H1 (cell line): ENCODE results near the gene KPNA1. TPM values are rescaled to one million over a fixed set of nuclear protein-coding genes. Genes with fewer than 3 reads are reported as not detected.

Source experiments
- CTCF ChIA-PET: fragments of 300-600 bp; sonication (Branson Sonifier 250); formaldehyde crosslinking; loops from one replicate; lab custom pipeline; 2021; ENCODE audit not compliant: partially characterized antibody; lab: Charles Lee
- POLR2A ChIA-PET: fragments of 300-600 bp; sonication (Branson Sonifier 250); formaldehyde crosslinking; loops from one replicate; lab custom pipeline; 2021; ENCODE audit warnings: inconsistent platforms; ENCODE audit not compliant: partially characterized antibody; lab: Charles Lee
- DNase-seq, 2 experiments: peaks; one replicate each; pipeline versions ENCODE4 v3.0.0 to v3.0.0-alpha.2; 2010 to 2022; ENCODE audit warnings: low spot score in 2 of 2, low read depth in 1 of 2, mixed read lengths in 1 of 2
- FAIRE-seq: peaks from 2 replicates; lab custom pipeline; 2011; peaks lifted over from hg19 to GRCh38; lab: Jason Lieb, UNC
- H2AFZ ChIP-seq: 2 replicates; pipeline ENCODE4 v1.8.1; 2012; ENCODE audit warnings: low read length, inconsistent platforms
- H2AK5ac ChIP-seq: 2 replicates; pipeline ENCODE4 v1.6.1; 2013; ENCODE audit warnings: low read depth, low read length
- H2BK120ac ChIP-seq: replicated peaks from 2 replicates; pipeline ENCODE3; 2013; ENCODE audit warnings: low read depth, low read length, inconsistent platforms
- H2BK12ac ChIP-seq: 2 replicates; pipeline ENCODE4 v1.6.1; 2013; ENCODE audit warnings: low read depth, low read length
- H2BK15ac ChIP-seq: 2 replicates; pipeline ENCODE4 v1.6.1; 2013; ENCODE audit warnings: low read length
- H2BK20ac ChIP-seq: 2 replicates; pipeline ENCODE4 v1.6.1; 2013; ENCODE audit warnings: low read length
- H2BK5ac ChIP-seq: 2 replicates; pipeline ENCODE4 v1.6.1; 2013; ENCODE audit warnings: low read depth, low read length
- H3K14ac ChIP-seq: 2 replicates; pipeline ENCODE4 v1.6.1; 2013; ENCODE audit warnings: inconsistent platforms; ENCODE audit not compliant: insufficient read length
- H3K18ac ChIP-seq: 2 replicates; pipeline ENCODE4 v1.6.1; 2013; ENCODE audit warnings: low read length; ENCODE audit errors: extremely low read depth
- H3K23ac ChIP-seq: 2 replicates; pipeline ENCODE4 v1.6.1; 2013; ENCODE audit warnings: inconsistent platforms; ENCODE audit not compliant: insufficient read length
- H3K23me2 ChIP-seq: 2 replicates; pipeline ENCODE4 v1.6.1; 2013; ENCODE audit warnings: low read depth, low read length
- H3K27ac ChIP-seq: 2 replicates; pipeline ENCODE4 v1.6.1; 2011; ENCODE audit warnings: low read depth, low read length, inconsistent platforms
- H3K27me3 ChIP-seq, 4 experiments: replicated peaks in 1 of 4; 1 replicate in 1 of 4; 2 replicates in 3 of 4; pipeline versions ENCODE4 v1.6.1 to v1.8.1; 2011 to 2013; ENCODE audit warnings: low read length in 3 of 4, mild to moderate bottlenecking in 3 of 4, inconsistent platforms in 2 of 4, mixed read lengths in 2 of 4, moderate library complexity in 1 of 4; ENCODE audit not compliant: control insufficient read depth in 3 of 4, insufficient read depth in 3 of 4; ENCODE audit errors: extremely low read depth in 1 of 4
- H3K36me3 ChIP-seq, 4 experiments: 2 replicates each; pipeline versions ENCODE4 v1.6.1 to v1.8.1; 2011 to 2013; ENCODE audit warnings: mild to moderate bottlenecking in 4 of 4, low read length in 3 of 4, moderate library complexity in 2 of 4, control low read depth in 1 of 4, inconsistent platforms in 1 of 4; ENCODE audit not compliant: insufficient read depth in 4 of 4, control insufficient read depth in 2 of 4
- H3K4ac ChIP-seq: replicated peaks from 2 replicates; pipeline ENCODE3; 2013; ENCODE audit warnings: low read length, low read depth, mixed read lengths, inconsistent platforms; ENCODE audit not compliant: insufficient read length
- H3K4me1 ChIP-seq, 4 experiments: replicated peaks in 1 of 4; 1 replicate in 1 of 4; 2 replicates in 3 of 4; pipeline versions ENCODE4 v1.6.1 to v1.8.1; 2011 to 2013; ENCODE audit warnings: low read length in 3 of 4, inconsistent platforms in 2 of 4, mixed read lengths in 1 of 4; ENCODE audit not compliant: insufficient read depth in 4 of 4, control insufficient read depth in 3 of 4
- H3K4me2 ChIP-seq, 2 experiments: 2 replicates each; pipeline versions ENCODE4 v1.6.1 to v1.8.1; 2011 to 2013; ENCODE audit warnings: low read depth in 2 of 2, low read length in 2 of 2, control low read depth in 1 of 2, inconsistent platforms in 1 of 2, mild to moderate bottlenecking in 1 of 2; ENCODE audit not compliant: insufficient read depth in 1 of 2
- H3K4me3 ChIP-seq, 4 experiments: fragments of 200-600, 300-600 bp in 1 of 4; sonication (generic), shearing (Covaris generic), sonication (Bioruptor Twin) in 1 of 4; 2 replicates each; pipeline versions ENCODE4 v1.5.1 to v1.8.1; 2011 to 2016; ENCODE audit warnings: low read length in 4 of 4, low read depth in 3 of 4, control low read depth in 2 of 4, inconsistent platforms in 2 of 4, mild to moderate bottlenecking in 2 of 4, mixed read lengths in 1 of 4, moderate library complexity in 1 of 4; ENCODE audit not compliant: insufficient read depth in 2 of 4; ENCODE audit errors: extremely low read depth in 1 of 4
- H3K56ac ChIP-seq: replicated peaks from 2 replicates; pipeline ENCODE3; 2013; ENCODE audit warnings: low read depth, mild to moderate bottlenecking, mixed read lengths, low read length, inconsistent platforms; ENCODE audit not compliant: insufficient read length
- H3K79me1 ChIP-seq: 2 replicates; pipeline ENCODE4 v1.6.1; 2013; ENCODE audit warnings: low read depth, low read length, control low read depth
- H3K79me2 ChIP-seq, 2 experiments: 2 replicates each; pipeline versions ENCODE4 v1.6.1 to v1.8.1; 2012 to 2013; ENCODE audit warnings: low read length in 2 of 2, mild to moderate bottlenecking in 2 of 2, inconsistent platforms in 1 of 2; ENCODE audit not compliant: insufficient read depth in 2 of 2, control insufficient read depth in 1 of 2
- H3K9ac ChIP-seq, 4 experiments: replicated peaks in 1 of 4; 1 replicate in 1 of 4; 2 replicates in 3 of 4; pipeline versions ENCODE4 v1.6.1 to v1.8.1; 2011 to 2013; ENCODE audit warnings: low read depth in 3 of 4, low read length in 3 of 4, control low read depth in 2 of 4, mild to moderate bottlenecking in 2 of 4, moderate library complexity in 2 of 4, inconsistent platforms in 1 of 4; ENCODE audit errors: extremely low read depth in 1 of 4
- H3K9me3 ChIP-seq, 2 experiments: 2 replicates each; pipeline versions ENCODE4 v1.6.1 to v1.8.1; 2012 to 2013; ENCODE audit warnings: mild to moderate bottlenecking in 2 of 2, moderate library complexity in 2 of 2, control low read depth in 1 of 2, inconsistent platforms in 1 of 2, low read depth in 1 of 2, low read length in 1 of 2, mixed read lengths in 1 of 2; ENCODE audit not compliant: insufficient read depth in 2 of 2
- H4K20me1 ChIP-seq, 2 experiments: replicated peaks in 1 of 2; 2 replicates each; pipeline versions ENCODE3 to v1.8.1; 2011 to 2013; ENCODE audit warnings: inconsistent platforms in 2 of 2, low read length in 2 of 2, mild to moderate bottlenecking in 1 of 2; ENCODE audit not compliant: insufficient read depth in 2 of 2, control insufficient read depth in 1 of 2
- H4K5ac ChIP-seq: 2 replicates; pipeline ENCODE4 v1.6.1; 2013; ENCODE audit warnings: low read length, low read depth, mixed read lengths, inconsistent platforms; ENCODE audit not compliant: insufficient read length
- H4K8ac ChIP-seq: 2 replicates; pipeline ENCODE4 v1.8.0; 2013; ENCODE audit warnings: mild to moderate bottlenecking, moderate library complexity, low read length, inconsistent platforms; ENCODE audit not compliant: insufficient read depth; ENCODE audit errors: extremely low read depth
- H4K91ac ChIP-seq: replicated peaks from 2 replicates; pipeline ENCODE3; 2013; ENCODE audit warnings: low read length, mixed read lengths, inconsistent platforms; ENCODE audit not compliant: insufficient read length
- BRCA1 ChIP-seq: IDR thresholded peaks from 2 replicates; pipeline ENCODE4 v1.6.1; 2012; ENCODE audit warnings: low read depth, low read length, improper control_type of control experiment
- CREB1 ChIP-seq: IDR thresholded peaks from 2 replicates; pipeline ENCODE4 v1.6.1; 2012; ENCODE audit warnings: inconsistent platforms
- EGR1 ChIP-seq: IDR thresholded peaks from 2 replicates; pipeline ENCODE4 v1.6.1; 2011; ENCODE audit warnings: low read depth, low read length, borderline replicate concordance
- RAD21 ChIP-seq, 2 experiments: IDR thresholded peaks in 1 of 2; conservative IDR thresholded peaks in 1 of 2; 2 replicates each; pipeline ENCODE4 v1.6.1; 2011; ENCODE audit warnings: low read depth in 2 of 2, low read length in 2 of 2, improper control_type of control experiment in 1 of 2, inconsistent platforms in 1 of 2, mild to moderate bottlenecking in 1 of 2, moderate library complexity in 1 of 2
- TAF1 ChIP-seq: IDR thresholded peaks from 2 replicates; pipeline ENCODE4 v1.6.1; 2011; ENCODE audit warnings: mild to moderate bottlenecking, low read depth, low read length
- TBP ChIP-seq: IDR thresholded peaks from 2 replicates; pipeline ENCODE4 v1.6.1; 2011; ENCODE audit warnings: low read depth, low read length, improper control_type of control experiment
- ZNF274 ChIP-seq: IDR thresholded peaks from 2 replicates; pipeline ENCODE4 v1.7.0; 2012; ENCODE audit warnings: low read length, borderline replicate concordance; ENCODE audit errors: extremely low read depth
- WGBS, 2 experiments: shearing (Covaris generic) in 1 of 2; methylation state at CpG; one replicate each; pipeline versions ENCODE4 v1.1.6 to v1.1.7; 2013 to 2015; ENCODE audit warnings: low lambda C conversion rate in 2 of 2, mixed read lengths in 2 of 2, inconsistent platforms in 1 of 2, low coverage in 1 of 2, missing lambda C conversion rate in 1 of 2; ENCODE audit not compliant: insufficient replicate concordance in 2 of 2, insufficient coverage in 1 of 2, insufficient read length in 1 of 2; ENCODE audit errors: extremely low coverage in 1 of 2, missing lambda C conversion rate in 1 of 2; 5-methylcytosine and 5-hydroxymethylcytosine counted together
- long read RNA-seq, 2 experiments: library from RNA in 1 of 2; library from capped mRNA in 1 of 2; stranded (forward); transcript quantifications; one replicate each; pipeline ENCODE4 v2.0.0, GENCODE V29; 2021; ENCODE audit warnings: inconsistent platforms in 1 of 2
- polyA minus RNA-seq, 3 experiments: library from RNA; depleted of rRNA, polyadenylated mRNA; stranded (reverse); fragments of >200 nt; gene quantifications; 1 replicate in 2 of 3; 2 replicates in 1 of 3; pipeline ENCODE4 v1.2.3, GENCODE V29; 2011
- polyA plus RNA-seq, 7 experiments: library from polyadenylated mRNA; depleted of rRNA in 3 of 7; stranded (reverse) in 5 of 7; unstranded in 2 of 7; fragments of >200 nt in 5 of 7; fragments of 200-250 nt in 2 of 7; gene quantifications; 1 replicate in 5 of 7; 2 replicates in 1 of 7; 4 replicates in 1 of 7; pipeline versions ENCODE4 v1.2.1 to v1.2.3, GENCODE V29; 2011 to 2013; ENCODE audit warnings: missing spikeins in 2 of 7, mixed read lengths in 2 of 7
- total RNA-seq: library from RNA; stranded (reverse); fragmentation: NEBNext Ultra II Directional; extraction: Animal tissue kit (Norgen Biotek cat#: 25700); gene quantifications from 2 replicates; pipeline ENCODE4 v1.2.1, GENCODE V29; 2021

KPNA1 gene
- total RNA-seq (59.0 and 63.0 TPM in 2 replicates), polyA plus RNA-seq (2011; rRNA removed) (12.2 and 14.8 TPM in 2 replicates), polyA minus RNA-seq (2011; rRNA and poly(A)+ RNA removed) (38.1 and 61.2 TPM in 2 replicates)
- polyA plus RNA-seq (2011; cell fraction: cytosol; rRNA removed), result 18.2 TPM
- 17.5 TPM for polyA plus RNA-seq (2011; cell fraction: nucleus; rRNA removed)
- polyA plus RNA-seq (2012, experiment 1 of 2), result 20.4 to 34.8 TPM (median 24.6 TPM) in 4 replicates
- polyA plus RNA-seq (2012, experiment 2 of 2), result 2.1 TPM
- 19.9 TPM for polyA plus RNA-seq (2013, experiment 1 of 2)
- 21.0 TPM for polyA plus RNA-seq (2013, experiment 2 of 2)
- polyA minus RNA-seq (2011; cell fraction: cytosol; rRNA and poly(A)+ RNA removed), result 18.4 TPM
- polyA minus RNA-seq (2011; cell fraction: nucleus; rRNA and poly(A)+ RNA removed), result 24.2 TPM
- long read RNA-seq, experiment 1, full-length matches to known transcripts, result 5 of 28 reads
- long read RNA-seq, experiment 1, partial matches to known transcripts, result 14 of 28 reads
- long read RNA-seq, experiment 1, other reads (novel, unspliced or antisense), result 9 of 28 reads
- long read RNA-seq, experiment 2, full-length matches to known transcripts, result 8 of 14 reads
- long read RNA-seq, experiment 2, partial matches to known transcripts, result 3 of 14 reads
- long read RNA-seq, experiment 2, other reads (novel, unspliced or antisense), result 3 of 14 reads

DNA sequence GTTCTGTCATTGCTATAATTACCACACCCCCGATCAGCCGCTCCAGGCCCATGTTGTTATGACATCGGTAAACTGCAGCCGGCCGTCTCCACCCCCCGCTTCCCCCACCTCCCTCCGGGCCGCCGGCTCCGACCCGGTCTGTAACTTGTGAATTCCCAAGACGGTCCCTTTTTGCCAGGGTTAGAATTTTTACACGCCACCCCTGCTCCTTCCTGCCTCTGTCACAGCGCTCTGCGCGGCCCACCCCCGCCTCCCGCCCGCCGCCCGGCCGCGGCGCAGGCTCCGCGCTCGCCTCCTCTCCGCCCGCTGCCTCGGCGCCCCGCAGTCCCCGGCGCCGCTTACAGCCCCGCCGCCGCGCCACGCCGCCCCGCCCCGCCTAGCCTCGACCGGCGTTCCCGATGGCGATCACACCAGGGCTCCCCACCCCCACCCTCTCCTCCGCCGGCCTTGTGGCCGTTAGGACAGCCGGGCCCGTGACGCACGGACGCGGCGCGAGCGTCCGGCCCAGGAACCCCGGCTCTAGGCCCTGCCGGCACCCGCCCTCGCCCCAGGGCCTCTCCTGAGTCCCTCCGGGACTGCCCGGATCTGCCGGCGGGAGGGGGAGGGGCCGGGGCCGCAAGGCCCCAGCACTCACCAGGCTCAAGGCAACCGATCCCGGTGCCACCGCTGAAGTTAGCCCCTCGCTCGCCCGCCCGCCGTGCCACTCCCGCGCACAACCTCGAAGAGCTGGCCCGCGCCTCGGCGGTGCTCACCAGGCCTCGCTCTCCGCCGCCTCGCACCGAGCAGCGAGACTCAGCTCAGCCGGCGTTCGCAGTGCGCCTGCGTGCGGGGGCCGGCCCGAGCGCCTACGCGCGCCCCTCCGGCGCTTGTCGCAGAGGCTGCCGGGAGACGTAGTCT is at the start of gene KPNA1:
KPNA1 (minus strand) TSS at position 817 of the 897 bp plus-strand sequence. CDS start 18,374 bp downstream, outside the sequence.
- peak within 1 kb of the TSS; percentile 62; the same call in 1 of the 2 replicates for H3K18ac ChIP-seq
- no peaks in the 10 kb centered on the region for H3K27me3 ChIP-seq
- H2BK5ac ChIP-seq, result peak within 1 kb of the TSS; percentile 80; the same call in 1 of the 2 replicates
- peaks cover 0 to 10% (median 2%) of the 10 kb centered on the region in 4 experiments; a peak in 5 of 7 replicates for H3K4me1 ChIP-seq
- peak within 1 kb of the TSS; percentile 70 to 83 for H3K4me2 ChIP-seq
- peak within 1 kb of the TSS; percentile 65 to 92 (median 76) for H3K9ac ChIP-seq
- H4K91ac ChIP-seq, result peak within 1 kb of the TSS; percentile 82
- H3K56ac ChIP-seq, result peak within 1 kb of the TSS; percentile 92
- peak within 1 kb of the TSS; percentile 66 for H3K27ac ChIP-seq
- no peak within 1 kb of the TSS for H2BK12ac ChIP-seq
- H3K79me1 ChIP-seq, result peaks cover 2% of the 10 kb centered on the region; the same call in 1 of the 2 replicates
- peak within 1 kb of the TSS; percentile 85 to 93 (median 90) for H3K4me3 ChIP-seq
- ChIA-PET CTCF (interaction anchor here (0.6 to 1.2 kb wide), 6 partner anchors 12 to 164 kb away, joined by 3 to 4 read pairs (median 3); no protein-coding TSS in a partner anchor), POLR2A (interaction anchor here (0.7 to 2.5 kb wide), 11 partner anchors 8 to 155 kb away, joined by 3 to 10 read pairs (median 3); partner anchors contain the start of genes DTX3L, FAM162A, PARP9 and WDR5B)
- H3K36me3 ChIP-seq, result no peaks in the 10 kb centered on the region
- H3K79me2 ChIP-seq, result peaks cover 9 to 48% of the 10 kb centered on the region in 2 experiments; a peak in 3 of 4 replicates
- H3K14ac ChIP-seq, result no peak within 1 kb of the TSS
- H3K23me2 ChIP-seq, result peaks cover 7% of the 10 kb centered on the region
- H3K23ac ChIP-seq, result no peak within 1 kb of the TSS
- H2BK120ac ChIP-seq, result no peak within 1 kb of the TSS
- no peaks in the 10 kb centered on the region for H3K9me3 ChIP-seq
- peaks cover 5 to 13% of the 10 kb centered on the region in 2 experiments for H4K20me1 ChIP-seq
- peak within 1 kb of the TSS; percentile 94 for H4K8ac ChIP-seq
- 0 out of 2 replicates have a peak within 1 kb of the TSS, but pooled peaks have one; percentile 26 for H2BK15ac ChIP-seq
- FAIRE-seq (peak; percentile 45), DNase-seq (peak in 1 of 2 experiments; percentile 87)
- 1% methylated on average over 68 of the region's 109 CpGs; no CpG with 5 or more reads in 1 of the 2 experiments for WGBS, 2 experiments
- no peak within 1 kb of the TSS for H3K4ac ChIP-seq
- H2BK20ac ChIP-seq, result 0 out of 2 replicates have a peak within 1 kb of the TSS, but pooled peaks have one; percentile 76
- H4K5ac ChIP-seq, result peak within 1 kb of the TSS; percentile 95
- peak within 1 kb of the TSS; percentile 99 for H2AFZ ChIP-seq
- no peak within 1 kb of the TSS for H2AK5ac ChIP-seq
- TF ChIP-seq CREB1 (peak; percentile 40; the same call in 1 of the 2 replicates), EGR1 (peak; percentile 91), TAF1 (peak; percentile 78), ZNF274 (no peak), TBP (peak; percentile 72; the same call in 1 of the 2 replicates), BRCA1 (no peak), RAD21 (IDR thresholded peaks at IDR 0.05 in 1 of 2, conservative IDR thresholded peaks at IDR 0.05 in 1 of 2; ENCODE audit: low read depth in 2 of 2, low read length in 2 of 2) (no peak)
